CD4-positive, alpha-beta T cell treated with Interleukin-4 for 4 hours (primary cell): Measurements from ENCODE around the gene MRPL21.
"Not testable (repeated sequence)": the region's sequence is repeated elsewhere in the genome, so short reads cannot be mapped to it uniquely, and the experiment has no call there.

Experiments
- DNase-seq: peaks from one replicate; pipeline ENCODE4 v3.0.0-alpha.2; 2020

Gene MRPL21

GRCh38 chr11:68863553-68864265 is 39.9 kb downstream of the MRPL21 start:
- DNase-seq, result no peak

- DNase-seq, result no peak
Measured at GRCh38 chr11:68862421-68862820, 41.2 kb downstream of the MRPL21 start.

- DNase-seq, result no peak
Measured at GRCh38 chr11:68859123-68859522, 44.5 kb downstream of the MRPL21 start.

- DNase-seq, result no peak
Measured at GRCh38 chr11:68857037-68857586, 46.5 kb downstream of the MRPL21 start.

- DNase-seq, result not testable (repeated sequence)
Measured at GRCh38 chr11:68856425-68857030, 47.1 kb downstream of the MRPL21 start.

- peak; percentile 18 for DNase-seq
Measured at GRCh38 chr11:68855205-68855981, 48.2 kb downstream of the MRPL21 start.

GRCh38 chr11:68854273-68854958 is 49.2 kb downstream of the MRPL21 start:
- DNase-seq, result no peak

GRCh38 chr11:68852628-68853027 is 51.0 kb downstream of the MRPL21 start:
- DNase-seq, result no peak

- no peak for DNase-seq
Measured at GRCh38 chr11:68848429-68848828, 55.2 kb downstream of the MRPL21 start.

GRCh38 chr11:68847395-68847794 is 56.2 kb downstream of the MRPL21 start:
- no peak for DNase-seq

- DNase-seq, result no peak
Measured at GRCh38 chr11:68845351-68846002, 58.2 kb downstream of the MRPL21 start.

GRCh38 chr11:68844801-68845200 is 58.8 kb downstream of the MRPL21 start:
- DNase-seq, result no peak

GRCh38 chr11:68844376-68844775 is 59.3 kb downstream of the MRPL21 start:
- no peak for DNase-seq

- peak; percentile 69 for DNase-seq
Measured at GRCh38 chr11:68843703-68844312, 59.8 kb downstream of the MRPL21 start.

GRCh38 chr11:68843052-68843561 is 60.5 kb downstream of the MRPL21 start:
- DNase-seq, result peak; percentile 42

GRCh38 chr11:68842427-68843051 is 61.1 kb downstream of the MRPL21 start:
- DNase-seq, result no peak

- DNase-seq, result peak; percentile 61
Measured at GRCh38 chr11:68841718-68842426, 61.8 kb downstream of the MRPL21 start, which contains the start of gene CPT1A. Gene CPT1A, minus strand, starts transcription at chr11:68841916. Its CDS starts 26,442 bp downstream, at chr11:68815474.
